SU-DHL-6 (cell line): Measurements from ENCODE around the gene ZFP64.

Experiments used
- EZH2phosphoT487 ChIP-seq: fragments of 200-600 bp; sonication (generic), shearing (Covaris generic); conservative IDR thresholded peaks from 2 replicates; pipeline ENCODE4 v1.6.1; 2018; ENCODE audit warnings: mild to moderate bottlenecking, antibody characterized with exemption, low read length, moderate library complexity, mixed read lengths
- TF ChIP-seq, protein P1 (sequence below): fragments of 200-600 bp; sonication (generic); IDR thresholded peaks from one replicate; pipeline ENCODE4 v1.5.1; 2017; ENCODE audit warnings: antibody characterized with exemption, mild to moderate bottlenecking, low read length, moderate library complexity; ENCODE audit not compliant: insufficient read depth, poor library complexity, severe bottlenecking

DNA sequence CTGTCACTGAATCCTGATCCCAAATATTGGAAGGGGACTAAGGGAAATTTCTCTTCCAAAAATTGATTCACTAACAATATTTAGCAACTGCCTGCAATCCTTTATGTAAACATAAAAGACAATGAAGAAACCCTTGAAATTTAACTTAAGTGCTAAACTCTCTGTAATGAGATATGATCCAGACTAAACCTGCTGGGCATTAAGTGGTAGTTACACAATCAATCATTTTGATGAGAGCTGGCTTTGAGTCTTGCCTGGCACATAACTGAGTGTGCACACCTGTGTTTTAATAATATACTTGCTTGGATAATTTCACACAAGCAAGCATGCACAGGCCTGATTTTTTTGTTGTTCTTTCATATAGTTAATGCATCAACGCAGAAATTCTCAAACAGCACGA lies 9.8 kb upstream of the ZFP64 start:
- TF ChIP-seq, protein P1, sequence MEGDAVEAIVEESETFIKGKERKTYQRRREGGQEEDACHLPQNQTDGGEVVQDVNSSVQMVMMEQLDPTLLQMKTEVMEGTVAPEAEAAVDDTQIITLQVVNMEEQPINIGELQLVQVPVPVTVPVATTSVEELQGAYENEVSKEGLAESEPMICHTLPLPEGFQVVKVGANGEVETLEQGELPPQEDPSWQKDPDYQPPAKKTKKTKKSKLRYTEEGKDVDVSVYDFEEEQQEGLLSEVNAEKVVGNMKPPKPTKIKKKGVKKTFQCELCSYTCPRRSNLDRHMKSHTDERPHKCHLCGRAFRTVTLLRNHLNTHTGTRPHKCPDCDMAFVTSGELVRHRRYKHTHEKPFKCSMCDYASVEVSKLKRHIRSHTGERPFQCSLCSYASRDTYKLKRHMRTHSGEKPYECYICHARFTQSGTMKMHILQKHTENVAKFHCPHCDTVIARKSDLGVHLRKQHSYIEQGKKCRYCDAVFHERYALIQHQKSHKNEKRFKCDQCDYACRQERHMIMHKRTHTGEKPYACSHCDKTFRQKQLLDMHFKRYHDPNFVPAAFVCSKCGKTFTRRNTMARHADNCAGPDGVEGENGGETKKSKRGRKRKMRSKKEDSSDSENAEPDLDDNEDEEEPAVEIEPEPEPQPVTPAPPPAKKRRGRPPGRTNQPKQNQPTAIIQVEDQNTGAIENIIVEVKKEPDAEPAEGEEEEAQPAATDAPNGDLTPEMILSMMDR, result no peak
- TF ChIP-seq EZH2phosphoT487, result no peak
